ENCODE measurements around the gene CCDC40. TPM values are rescaled to one million over a fixed set of nuclear protein-coding genes. Genes with fewer than 3 reads are reported as not detected.

Gene CCDC40
- polyA plus RNA-seq, 4 donors: 0.45 to 3.8 (median 1.0) TPM

GRCh38 chr17:80058311-80058955, 22.0 kb downstream of the CCDC40 start:
- H3K27me3 ChIP-seq (ENCODE audit: control insufficient read depth in 3 of 3, insufficient read depth in 3 of 3, low read length in 3 of 3): no peaks in the 10 kb centered on the region
- H3K27ac ChIP-seq (ENCODE audit: low read depth in 1 of 3, low read length in 2 of 3): no peak overlapping the region
- no peaks in the 10 kb centered on the region for H3K4me1 ChIP-seq (ENCODE audit: control insufficient read depth in 3 of 3, insufficient read depth in 2 of 3, low read depth in 1 of 3, low read length in 2 of 3)
- peaks cover 0 to 10% (median 0%) of the 10 kb centered on the region in 3 donors for H3K36me3 ChIP-seq (ENCODE audit: control insufficient read depth in 3 of 3, insufficient read depth in 2 of 3, low read depth in 1 of 3, low read length in 3 of 3)
- FAIRE-seq (no peak), DNase-seq (no peak)
- H3K9me3 ChIP-seq (ENCODE audit: control insufficient read depth in 2 of 2, insufficient read depth in 1 of 2, low read depth in 1 of 2, low read length in 1 of 2): no peaks in the 10 kb centered on the region
- no peak overlapping the region for H3K4me3 ChIP-seq (ENCODE audit: low read depth in 1 of 3, low read length in 3 of 3)
- 94 to 96% (median 94%) methylated on average over 28 of the region's 28 CpGs for WGBS, 3 donors

- Histone ChIP-seq H3K27ac (ENCODE audit: low read depth in 1 of 3, low read length in 2 of 3) (no peak overlapping the region), H3K9me3 (ENCODE audit: control insufficient read depth in 2 of 2, insufficient read depth in 1 of 2, low read depth in 1 of 2, low read length in 1 of 2) (no peaks in the 10 kb centered on the region), H3K4me1 (ENCODE audit: control insufficient read depth in 3 of 3, insufficient read depth in 2 of 3, low read depth in 1 of 3, low read length in 2 of 3) (no peaks in the 10 kb centered on the region), H3K27me3 (ENCODE audit: control insufficient read depth in 3 of 3, insufficient read depth in 3 of 3, low read length in 3 of 3) (no peaks in the 10 kb centered on the region), H3K4me3 (ENCODE audit: low read depth in 1 of 3, low read length in 3 of 3) (no peak overlapping the region), H3K36me3 (ENCODE audit: control insufficient read depth in 3 of 3, insufficient read depth in 2 of 3, low read depth in 1 of 3, low read length in 3 of 3) (peaks cover 0 to 11% (median 0%) of the 10 kb centered on the region in 3 donors)
- 69 to 80% (median 80%) methylated on average over 4 of the region's 4 CpGs for WGBS, 3 donors
- no peak for FAIRE-seq
- DNase-seq: no peak
Measured at GRCh38 chr17:80060644-80061043, 24.2 kb downstream of the CCDC40 start.

GRCh38 chr17:80061421-80061820, 25.0 kb downstream of the CCDC40 start:
- DNase-seq: no peak
- no peaks in the 10 kb centered on the region for H3K9me3 ChIP-seq (ENCODE audit: control insufficient read depth in 2 of 2, insufficient read depth in 1 of 2, low read depth in 1 of 2, low read length in 1 of 2)
- H3K27ac ChIP-seq (ENCODE audit: low read depth in 1 of 3, low read length in 2 of 3): no peak overlapping the region
- WGBS, 3 donors: 83 to 86% (median 84%) methylated on average over 12 of the region's 12 CpGs
- no peaks in the 10 kb centered on the region for H3K4me1 ChIP-seq (ENCODE audit: control insufficient read depth in 3 of 3, insufficient read depth in 2 of 3, low read depth in 1 of 3, low read length in 2 of 3)
- no peaks in the 10 kb centered on the region for H3K27me3 ChIP-seq (ENCODE audit: control insufficient read depth in 3 of 3, insufficient read depth in 3 of 3, low read length in 3 of 3)
- H3K4me3 ChIP-seq (ENCODE audit: low read depth in 1 of 3, low read length in 3 of 3): no peak overlapping the region
- FAIRE-seq: no peak
- H3K36me3 ChIP-seq (ENCODE audit: control insufficient read depth in 3 of 3, insufficient read depth in 2 of 3, low read depth in 1 of 3, low read length in 3 of 3): peaks cover 0 to 17% (median 0%) of the 10 kb centered on the region in 3 donors

GRCh38 chr17:80063830-80064585, 27.6 kb downstream of the CCDC40 start:
- H3K9me3 ChIP-seq (ENCODE audit: control insufficient read depth in 2 of 2, insufficient read depth in 1 of 2, low read depth in 1 of 2, low read length in 1 of 2): no peaks in the 10 kb centered on the region
- peaks cover 0 to 15% (median 0%) of the 10 kb centered on the region in 3 donors for H3K36me3 ChIP-seq (ENCODE audit: control insufficient read depth in 3 of 3, insufficient read depth in 2 of 3, low read depth in 1 of 3, low read length in 3 of 3)
- 78 to 88% (median 88%) methylated on average over 27 of the region's 27 CpGs for WGBS, 3 donors
- FAIRE-seq (no peak), DNase-seq (peak in 1 of 2 donors; percentile 9)
- peak overlapping the region in 1 of 3 donors; percentile 49 for H3K27ac ChIP-seq (ENCODE audit: low read depth in 1 of 3, low read length in 2 of 3)
- peaks cover under 1 to 5% (median 2%) of the 10 kb centered on the region in 3 donors for H3K4me1 ChIP-seq (ENCODE audit: control insufficient read depth in 3 of 3, insufficient read depth in 2 of 3, low read depth in 1 of 3, low read length in 2 of 3)
- no peak overlapping the region for H3K4me3 ChIP-seq (ENCODE audit: low read depth in 1 of 3, low read length in 3 of 3)
- H3K27me3 ChIP-seq (ENCODE audit: control insufficient read depth in 3 of 3, insufficient read depth in 3 of 3, low read length in 3 of 3): no peaks in the 10 kb centered on the region

GRCh38 chr17:80064696-80065095, 28.3 kb downstream of the CCDC40 start:
- Histone ChIP-seq H3K9me3 (ENCODE audit: control insufficient read depth in 2 of 2, insufficient read depth in 1 of 2, low read depth in 1 of 2, low read length in 1 of 2) (no peaks in the 10 kb centered on the region), H3K36me3 (ENCODE audit: control insufficient read depth in 3 of 3, insufficient read depth in 2 of 3, low read depth in 1 of 3, low read length in 3 of 3) (peaks cover 0 to 13% (median 0%) of the 10 kb centered on the region in 3 donors), H3K27me3 (ENCODE audit: control insufficient read depth in 3 of 3, insufficient read depth in 3 of 3, low read length in 3 of 3) (no peaks in the 10 kb centered on the region), H3K4me3 (ENCODE audit: low read depth in 1 of 3, low read length in 3 of 3) (no peak overlapping the region), H3K27ac (ENCODE audit: low read depth in 1 of 3, low read length in 2 of 3) (peak overlapping the region in 1 of 3 donors; percentile 49), H3K4me1 (ENCODE audit: control insufficient read depth in 3 of 3, insufficient read depth in 2 of 3, low read depth in 1 of 3, low read length in 2 of 3) (peaks cover 2 to 7% (median 3%) of the 10 kb centered on the region in 3 donors)
- no peak for DNase-seq
- FAIRE-seq: no peak
- 78 to 85% (median 80%) methylated on average over 8 of the region's 8 CpGs for WGBS, 3 donors

- no peaks in the 10 kb centered on the region for H3K9me3 ChIP-seq (ENCODE audit: control insufficient read depth in 2 of 2, insufficient read depth in 1 of 2, low read depth in 1 of 2, low read length in 1 of 2)
- H3K36me3 ChIP-seq (ENCODE audit: control insufficient read depth in 3 of 3, insufficient read depth in 2 of 3, low read depth in 1 of 3, low read length in 3 of 3): peaks cover 0 to 13% (median 0%) of the 10 kb centered on the region in 3 donors
- H3K27ac ChIP-seq (ENCODE audit: low read depth in 1 of 3, low read length in 2 of 3): no peak overlapping the region
- H3K4me1 ChIP-seq (ENCODE audit: control insufficient read depth in 3 of 3, insufficient read depth in 2 of 3, low read depth in 1 of 3, low read length in 2 of 3): peaks cover 2 to 7% (median 3%) of the 10 kb centered on the region in 3 donors
- no peaks in the 10 kb centered on the region for H3K27me3 ChIP-seq (ENCODE audit: control insufficient read depth in 3 of 3, insufficient read depth in 3 of 3, low read length in 3 of 3)
- 82 to 91% (median 86%) methylated on average over 32 of the region's 32 CpGs for WGBS, 3 donors
- no peak overlapping the region for H3K4me3 ChIP-seq (ENCODE audit: low read depth in 1 of 3, low read length in 3 of 3)
- FAIRE-seq (no peak), DNase-seq (no peak)
Measured at GRCh38 chr17:80065478-80066170, 29.2 kb downstream of the CCDC40 start.

- Histone ChIP-seq H3K4me3 (ENCODE audit: low read depth in 1 of 3, low read length in 3 of 3) (no peak overlapping the region), H3K36me3 (ENCODE audit: control insufficient read depth in 3 of 3, insufficient read depth in 2 of 3, low read depth in 1 of 3, low read length in 3 of 3) (peaks cover 0 to 13% (median 0%) of the 10 kb centered on the region in 3 donors), H3K4me1 (ENCODE audit: control insufficient read depth in 3 of 3, insufficient read depth in 2 of 3, low read depth in 1 of 3, low read length in 2 of 3) (peaks cover 3 to 7% (median 5%) of the 10 kb centered on the region in 3 donors), H3K9me3 (ENCODE audit: control insufficient read depth in 2 of 2, insufficient read depth in 1 of 2, low read depth in 1 of 2, low read length in 1 of 2) (no peaks in the 10 kb centered on the region), H3K27ac (ENCODE audit: low read depth in 1 of 3, low read length in 2 of 3) (no peak overlapping the region), H3K27me3 (ENCODE audit: control insufficient read depth in 3 of 3, insufficient read depth in 3 of 3, low read length in 3 of 3) (no peaks in the 10 kb centered on the region)
- DNase-seq (peak in 1 of 2 donors; percentile 29), FAIRE-seq (no peak)
- WGBS, 3 donors: 69 to 88% (median 73%) methylated on average over 31 of the region's 31 CpGs
Measured at GRCh38 chr17:80067393-80067986, 31.0 kb downstream of the CCDC40 start.

Data from small intestine (tissue), 7 donors.